ENCODE data around the gene ZBTB11. TPM values are rescaled to one million over a fixed set of nuclear protein-coding genes. Genes with fewer than 3 reads are reported as not detected.
"Not testable (repeated sequence)": the region's sequence is repeated elsewhere in the genome, so short reads cannot be mapped to it uniquely, and the experiment has no call there.

Gene ZBTB11
- total RNA-seq, 1 experiment from 2014 or later = 14.8 TPM

GRCh38 chr3:101642441-101642840 lies 34.5 kb downstream of the ZBTB11 start:
- no peak overlapping the region for H3K9ac ChIP-seq (ENCODE audit: extremely low read depth, insufficient read length, low read length)
- no peak overlapping the region for H4K91ac ChIP-seq (ENCODE audit: insufficient read length, low read depth, low read length)
- no peaks in the 10 kb centered on the region; the same call in 1 of the 2 replicates for H3K27me3 Mint-ChIP-seq (ENCODE audit: low read depth)
- H3K36me3 Mint-ChIP-seq (ENCODE audit: insufficient read depth in 1 of 3, low read depth in 3 of 3) = peaks cover 0 to under 1% (median 0%) of the 10 kb centered on the region in 3 experiments; a peak in 1 of 7 replicates
- no peak overlapping the region for H2AK5ac ChIP-seq (ENCODE audit: insufficient read length, low read length)
- no peak overlapping the region for H2BK120ac ChIP-seq (ENCODE audit: low read depth, low read length, poor library complexity, severe bottlenecking)
- no peak for TF ChIP-seq CTCF (conservative IDR thresholded peaks at IDR 0.05)
- no peak overlapping the region for H2BK20ac ChIP-seq (ENCODE audit: low read depth, low read length, poor library complexity, severe bottlenecking)
- H3K9me3 ChIP-seq (ENCODE audit: control insufficient read depth, low read depth, low read length) = no peaks in the 10 kb centered on the region
- no peak overlapping the region for H3K23ac ChIP-seq (ENCODE audit: insufficient read length, low read depth, low read length)
- H3K18ac ChIP-seq (ENCODE audit: insufficient read length, low read depth, low read length) = no peak overlapping the region
- peaks cover 2% of the 10 kb centered on the region; the same call in 1 of the 2 replicates for H3K4me1 ChIP-seq (ENCODE audit: insufficient read depth, low read length)
- no peak overlapping the region for H2BK5ac ChIP-seq (ENCODE audit: insufficient read length, low read length)
- H2AFZ ChIP-seq (ENCODE audit: low read length) = no peak overlapping the region
- no peak overlapping the region for H3K4me2 ChIP-seq (ENCODE audit: insufficient read depth, insufficient read length, low read length)
- H3K79me1 ChIP-seq (ENCODE audit: insufficient read depth, low read depth, low read length, poor library complexity, severe bottlenecking) = no peaks in the 10 kb centered on the region
- no peak for DNase-seq
- no peak overlapping the region for H2BK15ac ChIP-seq (ENCODE audit: low read depth, low read length)
- peaks cover 32 to 42% of the 10 kb centered on the region in 2 experiments for H3K4me1 Mint-ChIP-seq
- H2BK12ac ChIP-seq (ENCODE audit: insufficient read length, low read depth, low read length) = no peak overlapping the region
- H3K27ac Mint-ChIP-seq = no peak overlapping the region
- H3K56ac ChIP-seq (ENCODE audit: insufficient read length, low read depth, low read length) = no peak overlapping the region
- no peaks in the 10 kb centered on the region for H3K23me2 ChIP-seq (ENCODE audit: insufficient read length, low read depth, low read length, poor library complexity, severe bottlenecking)
- no peak overlapping the region for H3K4me3 Mint-ChIP-seq
- H3K79me2 ChIP-seq (ENCODE audit: insufficient read depth, low read length) = no peaks in the 10 kb centered on the region
- H4K8ac ChIP-seq (replicated peaks; ENCODE audit: insufficient read length, low read depth, low read length) = no peak overlapping the region
- H3K9me3 Mint-ChIP-seq = no peaks in the 10 kb centered on the region
- no peak overlapping the region for H4K5ac ChIP-seq (ENCODE audit: insufficient read length, low read depth, low read length)
- no peak overlapping the region for H3K27ac ChIP-seq (ENCODE audit: insufficient read length, low read depth, low read length)
- H3K27me3 ChIP-seq (ENCODE audit: insufficient read depth, low read length) = no peaks in the 10 kb centered on the region
- no peak overlapping the region for H3K14ac ChIP-seq (ENCODE audit: insufficient read depth, low read length)
- WGBS (ENCODE audit: extremely low coverage, insufficient read length, low lambda C conversion rate) = no CpG with 5 or more reads among the region's 3 CpGs
- H3K4ac ChIP-seq (ENCODE audit: low read depth, low read length) = no peak overlapping the region
- no peaks in the 10 kb centered on the region for H4K20me1 ChIP-seq (ENCODE audit: control insufficient read depth, insufficient read depth, insufficient read length)
- H3T11ph ChIP-seq (ENCODE audit: low read length) = no peak overlapping the region

DNA sequence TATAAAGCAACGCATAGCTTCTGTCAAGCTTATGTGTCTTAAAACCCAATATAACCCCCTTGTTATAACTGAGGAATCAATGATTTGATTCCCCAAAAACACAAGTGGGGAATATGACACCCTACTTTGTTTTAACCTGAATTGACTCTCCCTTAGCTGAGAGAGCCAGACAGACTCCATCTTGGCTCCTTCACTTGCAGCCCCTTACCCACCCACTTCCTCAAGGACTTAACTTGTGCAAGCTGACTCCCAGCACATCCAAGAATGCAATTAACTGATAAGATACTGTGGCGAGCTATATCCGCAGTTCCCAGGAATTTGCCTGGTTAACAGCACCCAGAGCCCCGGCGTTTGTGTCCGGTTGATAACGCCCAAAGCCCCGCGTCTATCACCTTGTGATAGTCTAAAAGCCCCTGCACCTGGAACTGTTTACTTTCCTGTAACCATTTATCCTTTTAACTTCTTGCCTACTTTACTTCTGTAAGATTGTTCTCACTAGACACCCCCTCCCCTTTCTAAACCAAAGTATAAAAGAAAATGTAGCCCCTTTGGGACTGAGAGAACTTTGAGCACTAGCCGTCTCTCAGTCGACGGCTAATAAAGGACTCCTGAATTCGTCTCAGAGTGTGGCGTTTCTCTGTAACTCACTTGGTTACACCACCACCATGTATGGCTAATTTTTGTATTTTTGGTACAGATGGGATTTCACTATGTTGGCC lies 35.4 kb downstream of the ZBTB11 start:
- H3K56ac ChIP-seq (ENCODE audit: insufficient read length, low read depth, low read length); H4K91ac ChIP-seq (ENCODE audit: insufficient read length, low read depth, low read length); H3K18ac ChIP-seq (ENCODE audit: insufficient read length, low read depth, low read length); H3K79me1 ChIP-seq (ENCODE audit: insufficient read depth, low read depth, low read length, poor library complexity, severe bottlenecking); H3T11ph ChIP-seq (ENCODE audit: low read length); H2BK12ac ChIP-seq (ENCODE audit: insufficient read length, low read depth, low read length); H3K27me3 ChIP-seq (ENCODE audit: insufficient read depth, low read length); H2BK15ac ChIP-seq (ENCODE audit: low read depth, low read length); H3K4me3 Mint-ChIP-seq; H2AK5ac ChIP-seq (ENCODE audit: insufficient read length, low read length); H2BK120ac ChIP-seq (ENCODE audit: low read depth, low read length, poor library complexity, severe bottlenecking); H3K9ac ChIP-seq (ENCODE audit: extremely low read depth, insufficient read length, low read length); H2AFZ ChIP-seq (ENCODE audit: low read length); H3K79me2 ChIP-seq (ENCODE audit: insufficient read depth, low read length); H3K4me2 ChIP-seq (ENCODE audit: insufficient read depth, insufficient read length, low read length); H3K36me3 Mint-ChIP-seq (ENCODE audit: insufficient read depth in 1 of 3, low read depth in 3 of 3); H3K27ac Mint-ChIP-seq; H3K14ac ChIP-seq (ENCODE audit: insufficient read depth, low read length); H4K20me1 ChIP-seq (ENCODE audit: control insufficient read depth, insufficient read depth, insufficient read length); H3K23ac ChIP-seq (ENCODE audit: insufficient read length, low read depth, low read length); H2BK20ac ChIP-seq (ENCODE audit: low read depth, low read length, poor library complexity, severe bottlenecking); H3K9me3 Mint-ChIP-seq; H3K23me2 ChIP-seq (ENCODE audit: insufficient read length, low read depth, low read length, poor library complexity, severe bottlenecking); DNase-seq; H3K27me3 Mint-ChIP-seq (ENCODE audit: low read depth); H3K27ac ChIP-seq (ENCODE audit: insufficient read length, low read depth, low read length); H3K4me1 ChIP-seq (ENCODE audit: insufficient read depth, low read length); H2BK5ac ChIP-seq (ENCODE audit: insufficient read length, low read length); H3K4ac ChIP-seq (ENCODE audit: low read depth, low read length); H4K5ac ChIP-seq (ENCODE audit: insufficient read length, low read depth, low read length); H3K9me3 ChIP-seq (ENCODE audit: control insufficient read depth, low read depth, low read length); H4K8ac ChIP-seq (replicated peaks; ENCODE audit: insufficient read length, low read depth, low read length): not testable (repeated sequence)
- peaks cover 32 to 42% of the 10 kb centered on the region in 2 experiments for H3K4me1 Mint-ChIP-seq
- WGBS (ENCODE audit: extremely low coverage, insufficient read length, low lambda C conversion rate) = no CpG with 5 or more reads among the region's 14 CpGs

All from H9 (cell line).